GM12878 (cell line): Measurements from ENCODE around the gene GPBP1L1. TPM values are rescaled to one million over a fixed set of nuclear protein-coding genes. Genes with fewer than 3 reads are reported as not detected.

ENCODE experiments used
- ATAC-seq: fragments of 200-7000 bp; cut with Tn5 transposase; 3 replicates; pipeline ENCODE4 v1.9.1; 2020; ENCODE audit warnings: mild to moderate bottlenecking, moderate library complexity
- BruUV-seq: library from RNA; stranded (reverse); fragments of 400-500 nt; replicated peaks from 2 replicates; lab custom pipeline; 2021; lab: Mats Ljungman, UMichigan
- CTCF ChIA-PET: fragments of 300-600 bp; sonication (Branson Sonifier 250); formaldehyde crosslinking; extraction: SDS; loops from one replicate; lab custom pipeline; 2021; ENCODE audit warnings: inconsistent platforms; lab: Yijun Ruan, JAX
- POLR2A ChIA-PET: fragments of 350-600 bp; formaldehyde crosslinking; extraction: SDS; loops from one replicate; lab custom pipeline; 2021; ENCODE audit warnings: inconsistent platforms; lab: Charles Lee
- RAD21 ChIA-PET: fragments of 300-600 bp; sonication (Branson Sonifier 250); formaldehyde crosslinking; loops from one replicate; lab custom pipeline; 2023; ENCODE audit warnings: antibody characterized with exemption; ENCODE audit not compliant: unreplicated experiment; lab: Charles Lee
- SMC1A ChIA-PET: fragments of 300-600 bp; sonication (Branson Sonifier 250); formaldehyde crosslinking; loops from one replicate; lab custom pipeline; 2023; ENCODE audit not compliant: unreplicated experiment, uncharacterized antibody; lab: Charles Lee
- DNase-seq: peaks from one replicate; pipeline ENCODE4 v3.0.0-alpha.2; 2011; ENCODE audit warnings: low read depth, low spot score
- FAIRE-seq: peaks from 3 replicates; lab custom pipeline; 2011; peaks lifted over from hg19 to GRCh38; lab: Jason Lieb, UNC
- H2AFZ ChIP-seq: 2 replicates; pipeline ENCODE4 v1.6.0; 2011; ENCODE audit warnings: low read depth, low read length, control low read depth; ENCODE audit not compliant: control insufficient read depth
- H3K27ac ChIP-seq: 2 replicates; pipeline ENCODE4 v1.5.1; 2011; ENCODE audit warnings: control low read depth; ENCODE audit not compliant: control insufficient read depth, insufficient read depth
- H3K27me3 ChIP-seq, 2 experiments: replicated peaks in 1 of 2; 2 replicates each; pipeline versions ENCODE4 v1.6.0 to v1.6.1; 2011; ENCODE audit warnings: low read length in 1 of 2; ENCODE audit not compliant: control insufficient read depth in 2 of 2, insufficient read depth in 2 of 2
- H3K36me3 ChIP-seq, 2 experiments: 2 replicates each; pipeline ENCODE4 v1.5.1; 2011; ENCODE audit warnings: low read length in 1 of 2; ENCODE audit not compliant: control insufficient read depth in 2 of 2, insufficient read depth in 2 of 2
- H3K4me1 ChIP-seq: 2 replicates; pipeline ENCODE4 v1.6.1; 2011; ENCODE audit warnings: mild to moderate bottlenecking, low read length, moderate library complexity, mixed read lengths; ENCODE audit not compliant: control insufficient read depth, insufficient read depth
- H3K4me2 ChIP-seq: 2 replicates; pipeline ENCODE4 v1.6.0; 2011; ENCODE audit warnings: control low read depth; ENCODE audit not compliant: control insufficient read depth, insufficient read depth
- H3K4me3 ChIP-seq: fragments of 200-600 bp; sonication (generic); 2 replicates; pipeline ENCODE4 v1.5.1; 2016
- H3K79me2 ChIP-seq: 2 replicates; pipeline ENCODE4 v1.6.0; 2011; ENCODE audit warnings: low read length; ENCODE audit not compliant: control insufficient read depth, insufficient read depth
- H3K9ac ChIP-seq: 2 replicates; pipeline ENCODE4 v1.8.0; 2011; ENCODE audit warnings: low read length, control low read depth, mixed read lengths; ENCODE audit not compliant: control insufficient read depth, insufficient read depth
- H3K9me3 ChIP-seq: replicated peaks from 3 replicates; pipeline ENCODE4 v1.5.1; 2011; ENCODE audit warnings: mild to moderate bottlenecking, low read length; ENCODE audit not compliant: control insufficient read depth, insufficient read depth
- H4K20me1 ChIP-seq: 2 replicates; pipeline ENCODE4 v1.6.0; 2011; ENCODE audit not compliant: control insufficient read depth, insufficient read depth
- SIN3A ChIP-seq: IDR thresholded peaks from 2 replicates; pipeline ENCODE4 v1.6.1; 2012; ENCODE audit warnings: low read depth, low read length, improper control_type of control experiment
- WGBS: methylation state at CpG from one replicate; pipeline ENCODE4 v1.1.6; 2016; ENCODE audit warnings: low lambda C conversion rate; ENCODE audit not compliant: insufficient replicate concordance, insufficient coverage; ENCODE audit errors: missing lambda C conversion rate; 5-methylcytosine and 5-hydroxymethylcytosine counted together
- in situ Hi-C: fragments of 300-500 bp; cut with MboI; formaldehyde crosslinking; loops from 9 replicates; pipeline ENCODE4 v1.14.3; 2018; ENCODE audit warnings: mixed read lengths
- intact Hi-C: fragments of 100-400 bp; cut with micrococcal nuclease; formaldehyde crosslinking; loops from one replicate; pipeline ENCODE4 v1.14.2; 2022; ENCODE audit not compliant: unreplicated experiment
- polyA plus RNA-seq, 11 experiments: library from polyadenylated mRNA; depleted of rRNA in 4 of 11; unstranded in 6 of 11; stranded (reverse) in 5 of 11; fragments of >200 nt; fragmentation: Nextera tagmentation in 4 of 11; fragmentation: Illumina TruSeq in 1 of 11; extraction: Ambion mirVana in 4 of 11; extraction: Trizol in 1 of 11; gene quantifications; 1 replicate in 1 of 11; 2 replicates in 10 of 11; pipeline versions ENCODE4 v1.2.1 to v1.2.3, GENCODE V29; 2011 to 2016; ENCODE audit warnings: inconsistent platforms in 2 of 11, missing spikeins in 2 of 11, low read depth in 1 of 11
- total RNA-seq, 4 experiments: library from RNA; depleted of rRNA in 3 of 4; stranded (reverse); fragments of >200 nt in 3 of 4; fragmentation: Illumina TruSeq in 1 of 4; extraction: Trizol in 1 of 4; gene quantifications; 2 replicates each; pipeline versions ENCODE4 v1.2.1 to v1.2.3, GENCODE V29; 2013 to 2021
- TF ChIP-seq, protein P1 (sequence below): fragments of 450-650 bp; IDR thresholded peaks from 2 replicates; pipeline ENCODE4 v1.6.1; 2016; ENCODE audit warnings: mild to moderate bottlenecking, moderate library complexity, borderline replicate concordance

GPBP1L1 gene
- total and polyA plus RNA-seq, 10 of the 15 experiments (the other 5 are each of a cell fraction or from before 2014, with no cell fraction given), result 37.3 to 91.6 (median 81.2) TPM

DNA sequence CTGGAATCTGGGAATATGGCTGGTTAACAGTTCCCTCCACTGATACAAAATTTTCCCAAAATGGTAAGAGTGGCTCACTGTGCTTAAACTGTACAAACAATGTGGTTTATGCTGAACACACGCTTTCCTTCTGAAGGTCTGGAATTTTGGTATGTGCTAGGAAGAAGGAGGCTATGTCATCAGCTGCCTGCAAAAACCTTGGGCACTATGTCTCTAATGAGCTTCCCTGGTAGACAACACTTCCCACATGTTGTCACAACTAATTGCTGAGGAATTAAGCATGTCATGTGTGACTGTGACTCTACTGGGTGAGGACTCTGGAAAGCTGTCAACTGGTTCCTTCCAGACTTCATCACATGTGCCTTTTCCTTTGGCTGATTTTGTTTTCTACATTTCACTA, 34.9 kb upstream of the GPBP1L1 start:
- H2AFZ ChIP-seq, result no peak overlapping the region
- intact Hi-C loops (no loop called here), in situ Hi-C loops (no loop called here)
- H4K20me1 ChIP-seq, result no peaks in the 10 kb centered on the region
- SMC1A ChIA-PET, result no interaction called here
- CTCF ChIA-PET, result interaction anchor here (0.6 kb wide), 1 partner anchor 100 kb away, joined by 3 read pairs; no protein-coding TSS in a partner anchor
- DNase-seq (no peak), ATAC-seq (no peak), FAIRE-seq (no peak)
- H3K79me2 ChIP-seq, result no peaks in the 10 kb centered on the region
- H3K4me1 ChIP-seq, result no peaks in the 10 kb centered on the region
- RAD21 ChIA-PET, result no interaction called here
- no TSS peak for BruUV-seq
- H3K9me3 ChIP-seq, result no peaks in the 10 kb centered on the region
- POLR2A ChIA-PET, result interaction anchor here (0.8 kb wide), 1 partner anchor 74 kb away, joined by 3 read pairs; no protein-coding TSS in a partner anchor
- peaks cover 0 to 3% of the 10 kb centered on the region in 2 experiments; a peak in 1 of 4 replicates for H3K36me3 ChIP-seq
- WGBS, result 94% methylated on average over 1 of the region's 1 CpG
- H3K4me2 ChIP-seq, result no peak overlapping the region
- no peaks in the 10 kb centered on the region for H3K27me3 ChIP-seq
- H3K4me3 ChIP-seq, result no peak overlapping the region
- no peak overlapping the region for H3K27ac ChIP-seq
- no peak for TF ChIP-seq SIN3A
- TF ChIP-seq, protein P1, sequence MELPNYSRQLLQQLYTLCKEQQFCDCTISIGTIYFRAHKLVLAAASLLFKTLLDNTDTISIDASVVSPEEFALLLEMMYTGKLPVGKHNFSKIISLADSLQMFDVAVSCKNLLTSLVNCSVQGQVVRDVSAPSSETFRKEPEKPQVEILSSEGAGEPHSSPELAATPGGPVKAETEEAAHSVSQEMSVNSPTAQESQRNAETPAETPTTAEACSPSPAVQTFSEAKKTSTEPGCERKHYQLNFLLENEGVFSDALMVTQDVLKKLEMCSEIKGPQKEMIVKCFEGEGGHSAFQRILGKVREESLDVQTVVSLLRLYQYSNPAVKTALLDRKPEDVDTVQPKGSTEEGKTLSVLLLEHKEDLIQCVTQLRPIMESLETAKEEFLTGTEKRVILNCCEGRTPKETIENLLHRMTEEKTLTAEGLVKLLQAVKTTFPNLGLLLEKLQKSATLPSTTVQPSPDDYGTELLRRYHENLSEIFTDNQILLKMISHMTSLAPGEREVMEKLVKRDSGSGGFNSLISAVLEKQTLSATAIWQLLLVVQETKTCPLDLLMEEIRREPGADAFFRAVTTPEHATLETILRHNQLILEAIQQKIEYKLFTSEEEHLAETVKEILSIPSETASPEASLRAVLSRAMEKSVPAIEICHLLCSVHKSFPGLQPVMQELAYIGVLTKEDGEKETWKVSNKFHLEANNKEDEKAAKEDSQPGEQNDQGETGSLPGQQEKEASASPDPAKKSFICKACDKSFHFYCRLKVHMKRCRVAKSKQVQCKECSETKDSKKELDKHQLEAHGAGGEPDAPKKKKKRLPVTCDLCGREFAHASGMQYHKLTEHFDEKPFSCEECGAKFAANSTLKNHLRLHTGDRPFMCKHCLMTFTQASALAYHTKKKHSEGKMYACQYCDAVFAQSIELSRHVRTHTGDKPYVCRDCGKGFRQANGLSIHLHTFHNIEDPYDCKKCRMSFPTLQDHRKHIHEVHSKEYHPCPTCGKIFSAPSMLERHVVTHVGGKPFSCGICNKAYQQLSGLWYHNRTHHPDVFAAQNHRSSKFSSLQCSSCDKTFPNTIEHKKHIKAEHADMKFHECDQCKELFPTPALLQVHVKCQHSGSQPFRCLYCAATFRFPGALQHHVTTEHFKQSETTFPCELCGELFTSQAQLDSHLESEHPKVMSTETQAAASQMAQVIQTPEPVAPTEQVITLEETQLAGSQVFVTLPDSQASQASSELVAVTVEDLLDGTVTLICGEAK, result no peak
- no peak overlapping the region for H3K9ac ChIP-seq
